Amygdala (tissue), 56 donors: ENCODE data around the gene GBA2.

Source experiments
- DNase-seq, 56 donors: peaks; one replicate each; lab custom pipeline; 2025; lab: John Stamatoyannopoulos, UW

Gene GBA2

DNA sequence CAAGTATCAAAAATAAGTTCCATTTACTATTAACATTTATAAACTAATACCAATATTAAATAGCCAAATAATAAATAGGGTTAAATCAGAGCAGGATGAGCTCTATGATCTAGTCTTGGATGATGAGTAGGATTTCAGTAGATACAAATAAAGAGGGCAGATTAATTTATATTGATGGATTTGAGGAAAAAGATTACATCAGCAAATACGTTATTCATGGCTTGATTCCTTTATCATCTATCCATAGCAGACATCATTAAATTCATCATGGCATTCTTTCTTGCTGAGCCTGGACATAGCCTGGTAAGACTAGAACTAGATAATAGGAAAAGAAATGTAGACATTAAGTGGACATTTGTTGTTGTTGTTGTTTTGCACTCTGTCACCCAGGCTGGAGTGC lies 18.4 kb upstream of the GBA2 start:
- DNase-seq, result no peak

- DNase-seq, result no peak
These were observed 18.0 kb upstream of the GBA2 start for GRCh38 chr9:35766997-35767396.

DNA sequence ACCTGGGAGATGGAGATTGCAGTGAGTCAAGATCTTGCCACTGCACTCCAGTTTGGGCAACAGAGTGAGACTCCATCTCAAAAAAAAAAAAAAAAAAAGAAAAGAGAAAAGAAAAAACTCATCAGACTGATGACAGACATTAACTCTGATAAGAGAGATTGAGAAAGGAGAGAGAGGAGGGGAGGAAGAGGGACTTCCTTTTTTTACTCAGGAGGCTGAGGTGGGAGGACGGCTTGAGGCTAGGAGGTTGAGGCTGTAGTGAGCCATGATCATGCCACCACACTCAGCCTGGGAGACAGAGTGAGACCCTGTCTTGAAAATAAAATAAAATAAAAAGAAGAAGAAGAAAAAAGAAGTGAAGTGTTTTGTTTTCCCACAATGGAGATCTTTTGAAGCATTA lies 14.8 kb upstream of the GBA2 start:
- DNase-seq, result no peak

GRCh38 chr9:35763181-35763580 lies 14.2 kb upstream of the GBA2 start:
- DNase-seq, result no peak

GRCh38 chr9:35760651-35761050 lies 11.6 kb upstream of the GBA2 start:
- DNase-seq, result peak in 6 of 56 donors; percentile 5 to 35 (median 17)

DNA sequence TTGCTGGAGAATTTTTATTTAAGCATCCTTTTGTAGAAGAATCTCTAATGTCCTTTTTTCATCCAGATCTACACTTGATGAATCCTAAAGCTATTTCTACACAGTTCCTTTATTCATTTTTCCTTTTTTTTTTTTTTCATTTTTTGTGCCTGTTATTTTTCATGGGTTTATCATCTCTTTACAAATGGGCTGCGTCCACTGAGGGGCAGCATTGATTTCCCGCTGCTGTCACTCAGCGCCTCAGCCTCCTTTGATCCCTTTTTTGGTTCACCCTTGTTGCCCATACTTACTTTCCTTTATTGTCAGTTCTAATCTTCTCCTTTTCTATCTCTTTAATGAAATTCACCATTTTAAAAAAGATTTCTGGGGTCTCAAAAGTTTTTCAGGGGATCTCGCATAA lies 10.8 kb upstream of the GBA2 start:
- DNase-seq, result no peak

GRCh38 chr9:35758475-35759050 lies 9.5 kb upstream of the GBA2 start:
- DNase-seq, result no peak

GRCh38 chr9:35757892-35758275 lies 8.9 kb upstream of the GBA2 start:
- DNase-seq, result no peak

GRCh38 chr9:35757226-35757891 lies 8.3 kb upstream of the GBA2 start:
- DNase-seq, result peak in 22 of 56 donors; percentile 19 to 71 (median 48)

- peak in 40 of 56 donors; percentile 9 to 82 (median 56) for DNase-seq
These were observed 7.5 kb upstream of the GBA2 start for GRCh38 chr9:35756275-35757225.

- no peak for DNase-seq
These were observed 6.0 kb upstream of the GBA2 start for GRCh38 chr9:35755071-35755470.

- no peak for DNase-seq
These were observed 5.2 kb upstream of the GBA2 start, which contains the start of gene MSMP for GRCh38 chr9:35754264-35754663. TSS of gene MSMP (minus strand) at chr9:35754276. CDS start at chr9:35754129, 147 bp downstream.

DNA sequence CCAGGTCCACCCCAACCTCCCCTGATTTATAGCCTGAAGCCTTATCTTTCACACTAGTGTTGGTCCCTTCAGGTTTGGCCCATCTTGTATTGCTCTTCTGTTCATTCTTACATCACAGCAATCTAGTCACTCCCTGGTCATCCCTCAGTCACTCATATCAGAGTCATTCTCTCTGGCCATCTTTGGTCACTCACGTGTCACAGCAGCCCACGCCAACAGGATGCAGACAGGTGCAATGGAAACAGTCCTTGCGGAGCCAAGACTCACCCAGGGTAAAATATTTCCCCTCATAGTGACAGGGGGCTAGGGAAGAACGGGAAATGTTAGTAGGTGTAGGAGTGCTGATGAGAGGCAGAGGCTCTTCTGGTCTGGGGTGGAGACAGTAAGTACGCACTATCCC lies 4.4 kb upstream of the GBA2 start:
- DNase-seq, result no peak

- DNase-seq, result no peak
These were observed 1.2 kb upstream of the GBA2 start for GRCh38 chr9:35750256-35750531.

- DNase-seq, result peak in 5 of 56 donors; percentile 22 to 47 (median 43)
These were observed 657 bp upstream of the GBA2 start for GRCh38 chr9:35749515-35750255.

- peak in 1 of 56 donors; percentile 31 for DNase-seq
These were observed 678 bp downstream of the GBA2 start for GRCh38 chr9:35748242-35748857.

GRCh38 chr9:35746583-35746982 lies 2.4 kb downstream of the GBA2 start:
- no peak for DNase-seq

GRCh38 chr9:35745569-35745968 lies 3.5 kb downstream of the GBA2 start:
- DNase-seq, result no peak

DNA sequence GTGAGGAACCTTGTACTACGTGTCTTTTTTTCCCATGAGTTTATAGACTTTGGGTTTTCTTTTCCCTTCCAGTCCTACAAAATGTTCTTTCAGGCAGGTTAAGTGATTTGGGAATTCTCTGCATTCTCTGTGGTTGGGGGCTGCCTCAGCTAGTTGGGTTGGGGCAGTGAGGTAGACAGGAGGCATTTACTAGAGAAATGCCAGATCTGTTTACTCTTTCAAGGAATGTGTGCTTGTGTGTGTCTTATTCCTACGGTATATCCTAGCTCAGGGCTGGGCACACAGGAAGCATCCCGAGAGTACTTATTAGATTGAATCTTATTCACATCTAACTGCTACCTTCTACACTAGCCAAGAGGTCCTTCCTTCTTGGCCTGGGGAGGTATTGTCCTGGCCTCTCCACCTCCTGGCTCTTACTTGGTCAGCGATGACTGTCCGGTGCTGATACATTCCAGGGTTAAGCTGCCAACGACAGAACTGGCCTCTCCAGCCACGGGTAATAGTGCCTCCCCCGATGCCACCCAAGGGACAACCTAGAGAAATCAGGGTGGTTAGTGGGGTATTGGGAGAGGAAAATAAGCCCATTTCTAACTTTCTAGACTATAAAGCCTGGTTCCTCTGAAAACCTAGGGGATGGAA lies 5.0 kb downstream of the GBA2 start:
- DNase-seq, result no peak

- no peak for DNase-seq
These were observed 5.6 kb downstream of the GBA2 start for GRCh38 chr9:35743452-35743851.
